GM23338 (cell line): ENCODE data around the gene RFX2.

Experiments used
- EZH2phosphoT487 ChIP-seq: fragments of 200-600 bp; sonication (generic); IDR thresholded peaks from one replicate; pipeline ENCODE4 v1.8.1; 2018; ENCODE audit warnings: antibody characterized with exemption; ENCODE audit not compliant: unreplicated experiment
- POLR2AphosphoS5 ChIP-seq: IDR thresholded peaks from 2 replicates; pipeline ENCODE4 v1.6.1; 2016; ENCODE audit warnings: antibody characterized with exemption, low read depth

- no peak for TF ChIP-seq EZH2phosphoT487
- no peak for TF ChIP-seq POLR2AphosphoS5
Observed at GRCh38 chr19:6079107-6079506, 31.2 kb downstream of the RFX2 start.
